Retinal pigment epithelial cell (primary cell): ENCODE measurements around the gene SBSN.
A peak's percentile ranks its signal among the peaks of the same experiment; 100 is the strongest.

Source experiments
- DNase-seq: peaks from one replicate; pipeline ENCODE4 v3.0.0-alpha.2; 2010; ENCODE audit warnings: low read depth
- H3K4me3 ChIP-seq: 2 replicates; pipeline ENCODE4 v1.5.1; 2011; ENCODE audit warnings: mild to moderate bottlenecking, low read length, control low read depth, moderate library complexity
- TF ChIP-seq, protein P1 (sequence below): conservative IDR thresholded peaks from 2 replicates; pipeline ENCODE4 v1.5.1; 2011; ENCODE audit warnings: low read depth, low read length, control low read depth, inconsistent platforms

The SBSN gene

DNA sequence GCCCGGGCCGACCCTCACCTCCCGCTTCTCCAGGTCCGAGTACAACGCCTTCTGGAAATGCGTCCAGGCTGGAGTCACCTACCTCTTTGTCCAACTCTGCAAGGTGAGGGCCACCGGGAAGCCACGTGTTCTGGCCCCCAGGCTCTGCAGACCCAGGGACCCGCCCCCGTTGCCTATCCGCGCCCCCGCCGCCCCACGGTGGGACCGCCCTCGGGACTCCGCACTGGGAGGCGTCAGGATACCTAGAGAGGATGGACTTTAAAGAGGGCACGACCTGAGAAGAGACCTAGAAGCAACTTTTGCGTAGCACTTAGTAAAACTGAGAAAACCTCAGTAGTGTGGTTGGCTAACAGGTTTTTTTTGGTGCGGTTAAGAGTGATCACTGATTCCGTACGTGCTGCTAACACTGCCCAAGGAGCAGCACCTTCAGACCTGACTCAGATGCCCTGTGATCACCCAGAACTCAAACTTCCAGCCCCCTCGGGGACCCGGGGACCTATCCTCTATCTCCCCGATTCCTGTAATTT lies 17.8 kb upstream of the SBSN start:
- H3K4me3 ChIP-seq, result peak overlapping the region; percentile 91
- DNase-seq, result no peak
- TF ChIP-seq, protein P1, sequence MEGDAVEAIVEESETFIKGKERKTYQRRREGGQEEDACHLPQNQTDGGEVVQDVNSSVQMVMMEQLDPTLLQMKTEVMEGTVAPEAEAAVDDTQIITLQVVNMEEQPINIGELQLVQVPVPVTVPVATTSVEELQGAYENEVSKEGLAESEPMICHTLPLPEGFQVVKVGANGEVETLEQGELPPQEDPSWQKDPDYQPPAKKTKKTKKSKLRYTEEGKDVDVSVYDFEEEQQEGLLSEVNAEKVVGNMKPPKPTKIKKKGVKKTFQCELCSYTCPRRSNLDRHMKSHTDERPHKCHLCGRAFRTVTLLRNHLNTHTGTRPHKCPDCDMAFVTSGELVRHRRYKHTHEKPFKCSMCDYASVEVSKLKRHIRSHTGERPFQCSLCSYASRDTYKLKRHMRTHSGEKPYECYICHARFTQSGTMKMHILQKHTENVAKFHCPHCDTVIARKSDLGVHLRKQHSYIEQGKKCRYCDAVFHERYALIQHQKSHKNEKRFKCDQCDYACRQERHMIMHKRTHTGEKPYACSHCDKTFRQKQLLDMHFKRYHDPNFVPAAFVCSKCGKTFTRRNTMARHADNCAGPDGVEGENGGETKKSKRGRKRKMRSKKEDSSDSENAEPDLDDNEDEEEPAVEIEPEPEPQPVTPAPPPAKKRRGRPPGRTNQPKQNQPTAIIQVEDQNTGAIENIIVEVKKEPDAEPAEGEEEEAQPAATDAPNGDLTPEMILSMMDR, result no peak

DNA sequence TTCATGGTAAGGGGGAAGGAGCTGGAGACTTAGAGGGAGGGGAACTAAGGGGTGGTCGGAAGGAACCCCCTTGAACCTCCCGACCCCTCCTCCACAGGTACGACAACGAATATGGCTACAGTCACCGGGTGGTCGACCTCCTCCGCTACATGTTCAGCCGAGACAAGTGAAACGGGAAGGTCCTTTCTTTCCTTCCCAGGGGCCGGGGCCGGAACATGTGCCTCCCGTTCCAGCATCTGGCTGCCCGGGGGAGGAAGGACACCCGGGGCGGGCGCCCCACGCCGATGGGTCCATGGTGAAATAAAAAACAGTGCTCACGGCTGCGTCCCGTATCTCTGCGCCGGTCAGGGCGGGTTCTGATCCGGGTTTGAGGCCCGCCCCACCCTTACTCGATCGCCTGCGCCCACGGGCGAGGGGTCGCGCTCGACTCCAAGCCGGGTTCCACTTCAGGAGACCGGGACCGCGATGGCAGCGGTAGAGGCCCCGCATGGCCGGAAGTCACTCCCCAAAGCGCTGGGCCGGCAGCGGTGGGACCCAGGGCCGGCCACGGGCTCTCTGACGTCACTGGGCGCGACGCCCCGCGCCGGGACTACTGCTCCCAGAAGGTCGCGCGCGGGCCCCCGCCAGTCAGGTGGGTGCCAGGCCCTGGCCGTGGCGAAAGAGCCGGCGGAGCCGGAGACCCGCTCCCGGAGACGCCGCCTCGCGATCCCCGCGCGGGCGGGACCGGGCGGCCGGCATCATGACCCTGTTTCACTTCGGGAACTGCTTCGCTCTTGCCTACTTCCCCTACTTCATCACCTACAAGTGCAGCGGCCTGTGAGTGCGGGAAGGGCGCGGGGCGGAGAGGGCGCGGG lies 17.1 kb upstream of the SBSN start, which contains the start of gene TMEM147:
TSS of gene TMEM147 (plus strand) at position 626 of the 854 bp plus-strand sequence. CDS start at position 740, 114 bp downstream.
- peak within 1 kb of the TSS; percentile 91 for H3K4me3 ChIP-seq
- DNase-seq, result peak; percentile 56
- TF ChIP-seq, protein P1, result no peak

DNA sequence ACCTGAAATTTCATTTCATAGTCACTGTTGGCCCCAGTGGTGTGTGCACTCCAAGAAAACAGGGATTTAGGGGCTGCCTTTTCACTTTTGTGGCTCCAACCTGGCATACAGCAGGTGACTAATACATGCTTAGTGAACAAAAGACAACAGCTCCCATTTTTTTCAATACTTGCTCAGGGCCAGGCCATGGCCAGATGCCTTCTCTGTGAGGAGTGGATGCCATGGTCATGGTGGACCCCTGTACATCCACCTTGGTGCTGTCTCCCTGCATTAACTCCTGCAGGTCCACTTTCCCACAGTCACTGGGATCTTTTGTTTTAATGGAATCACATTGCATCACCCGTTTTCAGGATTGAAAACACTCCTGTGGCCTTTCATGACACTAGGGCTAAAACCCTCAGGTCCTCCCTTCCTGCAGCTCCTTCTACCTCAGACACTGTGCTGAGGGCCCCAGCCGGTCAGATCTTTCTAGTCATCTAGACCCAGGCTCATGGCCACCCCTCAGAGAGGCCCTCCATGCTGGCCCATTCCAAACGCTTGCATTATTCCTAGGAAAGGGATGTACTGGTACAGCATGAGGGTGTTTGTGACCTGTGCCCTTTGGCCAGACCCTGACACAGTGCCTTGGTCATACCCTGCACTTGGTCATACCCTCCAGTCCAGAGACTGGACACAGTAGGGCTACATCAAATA lies 16.1 kb upstream of the SBSN start:
- no peak for DNase-seq
- H3K4me3 ChIP-seq, result peak overlapping the region; percentile 91
- TF ChIP-seq, protein P1, result no peak

DNA sequence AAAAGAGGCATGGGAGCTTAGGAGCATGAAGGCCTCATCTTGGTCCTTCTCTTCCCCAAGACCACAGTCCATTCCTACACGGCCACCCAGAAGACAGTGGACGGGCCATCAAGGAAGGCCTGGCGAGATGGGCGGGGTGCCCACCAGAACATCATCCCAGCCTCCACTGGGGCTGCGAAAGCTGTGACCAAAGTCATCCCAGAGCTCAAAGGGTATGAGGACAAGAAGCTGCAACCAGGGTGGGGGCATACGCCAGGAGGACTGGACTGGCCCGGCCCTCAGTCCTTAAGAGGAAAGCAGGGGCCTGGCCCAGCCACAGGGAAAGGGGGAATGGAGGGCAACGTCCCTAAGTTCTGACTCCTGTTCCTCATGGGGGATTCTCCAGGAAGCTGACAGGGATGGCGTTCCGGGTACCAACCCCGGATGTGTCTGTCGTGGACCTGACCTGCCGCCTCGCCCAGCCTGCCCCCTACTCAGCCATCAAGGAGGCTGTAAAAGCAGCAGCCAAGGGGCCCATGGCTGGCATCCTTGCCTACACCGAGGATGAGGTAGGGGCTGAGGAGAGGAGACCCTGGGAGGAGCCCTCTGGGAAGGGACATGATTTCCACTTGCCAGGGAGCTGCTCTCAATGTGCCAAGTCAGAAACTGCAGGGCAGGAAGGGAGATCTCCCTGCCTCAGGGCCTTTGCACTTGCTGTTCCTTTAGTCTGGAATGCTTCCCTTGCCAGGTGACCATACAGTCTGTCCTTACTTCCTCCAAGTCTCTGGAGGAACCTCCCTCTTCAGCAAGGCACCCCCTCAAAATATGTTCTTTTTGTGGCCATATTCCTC lies 15.4 kb upstream of the SBSN start:
- DNase-seq, result no peak
- TF ChIP-seq, protein P1, result no peak
- no peak overlapping the region for H3K4me3 ChIP-seq

DNA sequence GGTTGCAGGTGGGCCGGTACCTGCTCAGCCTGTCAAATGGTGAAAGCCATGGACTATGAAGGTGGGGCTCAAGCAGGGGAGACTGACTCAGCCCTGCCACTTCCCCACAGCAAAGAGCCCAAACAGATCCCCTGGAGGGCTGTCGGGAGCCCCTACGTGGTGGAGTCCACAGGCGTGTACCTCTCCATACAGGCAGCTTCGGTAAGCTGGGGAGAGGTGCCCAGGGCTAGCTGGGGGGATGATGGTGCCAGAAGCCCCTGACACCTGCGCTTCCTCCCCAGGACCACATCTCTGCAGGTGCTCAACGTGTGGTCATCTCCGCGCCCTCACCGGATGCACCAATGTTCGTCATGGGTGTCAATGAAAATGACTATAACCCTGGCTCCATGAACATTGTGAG lies 14.1 kb upstream of the SBSN start:
- H3K4me3 ChIP-seq, result no peak overlapping the region
- TF ChIP-seq, protein P1, result no peak
- no peak for DNase-seq

DNA sequence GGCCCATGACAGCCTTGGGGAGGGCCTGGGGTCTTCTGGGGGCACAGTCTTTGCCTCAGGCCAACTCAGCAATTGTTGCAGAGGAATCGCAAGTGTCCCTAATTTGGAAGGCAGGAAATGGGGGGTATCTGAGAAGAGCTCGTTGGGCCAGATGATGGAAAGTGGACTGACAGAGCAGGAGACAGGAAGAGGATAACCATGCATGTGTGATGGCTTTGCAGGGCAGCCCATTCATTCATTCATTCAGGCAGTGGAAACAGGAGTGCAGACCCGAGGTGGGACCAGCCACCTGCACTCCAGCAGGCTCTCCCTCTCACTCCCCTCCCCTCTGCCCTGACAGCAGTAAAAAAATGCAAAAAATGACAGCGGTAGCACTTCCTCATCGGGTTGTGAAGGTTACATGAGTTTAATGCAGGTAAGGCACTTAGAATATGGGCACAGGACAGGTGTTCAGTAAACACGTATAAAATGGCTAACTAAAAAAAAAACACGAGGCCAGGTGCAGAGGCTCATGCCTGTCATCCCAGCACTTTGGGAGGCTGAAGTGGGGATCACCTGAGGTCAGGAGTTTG lies 12.3 kb upstream of the SBSN start:
- H3K4me3 ChIP-seq, result no peak overlapping the region
- TF ChIP-seq, protein P1, result no peak
- DNase-seq, result no peak
